ENCODE results near the gene FCER1G.

The FCER1G gene

GRCh38 chr1:161189036-161189435, 26.1 kb upstream of the FCER1G start:
- DNase-seq: no peak

DNA sequence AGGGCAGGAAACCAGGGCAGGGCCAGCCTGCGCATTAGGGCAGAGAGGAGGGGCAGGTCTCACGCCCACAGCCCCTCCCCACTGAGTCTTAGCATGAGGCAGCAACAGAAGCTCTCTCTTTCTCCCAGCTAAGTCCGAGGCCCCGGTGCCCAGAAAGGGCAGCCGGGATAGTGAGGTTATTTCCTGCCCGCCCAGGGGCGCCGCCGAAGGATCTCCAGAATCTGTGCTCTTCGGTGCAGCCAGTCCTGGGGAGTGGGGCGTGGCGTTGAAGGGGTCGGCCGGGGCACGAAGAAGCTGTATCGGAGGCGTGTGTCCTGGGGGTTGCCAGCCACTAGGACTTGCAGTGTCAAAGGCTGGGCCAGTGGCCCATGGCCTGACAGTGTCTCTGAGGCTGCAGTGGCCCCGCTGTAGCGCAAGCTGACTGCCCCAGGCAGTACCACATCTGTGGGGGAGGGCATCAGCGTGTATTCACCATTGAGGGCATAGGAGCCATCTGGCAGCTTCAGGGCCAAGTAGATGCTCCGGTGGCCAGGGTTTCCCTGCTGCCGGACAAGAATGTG, 24.1 kb upstream of the FCER1G start:
- DNase-seq: no peak

DNA sequence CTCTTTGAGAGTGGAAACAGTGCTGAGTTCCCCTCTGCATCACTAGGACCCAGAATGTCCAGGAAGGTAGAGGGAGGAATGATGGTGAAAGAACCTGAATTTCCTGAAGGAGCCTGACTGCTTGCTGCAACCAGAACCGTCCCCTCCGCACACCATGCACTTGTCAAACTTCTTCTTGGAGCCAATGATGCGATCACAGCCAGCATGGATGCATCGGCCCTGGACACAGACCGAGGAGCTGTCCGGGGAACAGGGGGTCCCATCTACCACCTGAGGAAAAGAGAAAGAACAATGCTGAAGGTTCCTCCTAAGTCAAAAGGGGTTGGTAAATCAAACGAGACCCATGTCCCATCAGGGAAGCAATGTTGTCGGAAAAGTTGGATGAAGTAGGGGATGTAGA, 23.1 kb upstream of the FCER1G start:
- DNase-seq: no peak

- DNase-seq: peak; percentile 41
Measured at GRCh38 chr1:161192476-161193465, 22.3 kb upstream of the FCER1G start.

DNA sequence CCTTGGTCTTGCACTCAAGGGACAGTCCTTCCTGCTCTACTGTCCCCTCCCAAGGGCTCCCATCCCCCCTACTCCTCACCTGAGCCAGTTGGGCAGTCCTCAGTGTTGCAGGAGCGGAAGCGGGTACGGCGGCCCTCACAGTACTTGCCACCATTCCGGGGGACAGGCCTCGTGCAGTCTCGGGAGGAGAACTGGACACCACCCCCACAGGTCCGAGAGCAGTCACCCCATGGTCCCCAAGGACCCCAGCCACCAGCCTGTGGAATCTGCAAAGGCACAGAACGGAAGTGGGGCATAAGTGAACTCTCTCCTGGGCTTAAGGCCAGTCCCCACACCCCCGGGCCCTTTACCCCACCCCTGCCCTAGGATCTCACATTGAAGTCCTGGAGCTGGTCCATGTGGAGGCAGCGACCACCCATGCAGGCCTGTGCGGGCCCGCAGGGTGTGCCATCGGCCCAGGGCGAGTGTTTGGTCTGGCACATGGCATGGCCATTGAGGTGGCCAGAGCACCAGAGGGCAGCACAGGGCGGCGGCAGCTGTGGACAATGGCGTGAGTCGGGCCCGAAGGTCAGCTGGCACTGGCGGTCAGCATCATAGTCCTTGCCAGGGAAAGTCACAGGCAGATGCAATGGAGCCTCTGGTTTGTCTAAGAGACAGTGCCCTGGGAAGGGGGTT, 21.4 kb upstream of the FCER1G start:
- DNase-seq: no peak

GRCh38 chr1:161195171-161195570, 19.9 kb upstream of the FCER1G start:
- DNase-seq: no peak

DNA sequence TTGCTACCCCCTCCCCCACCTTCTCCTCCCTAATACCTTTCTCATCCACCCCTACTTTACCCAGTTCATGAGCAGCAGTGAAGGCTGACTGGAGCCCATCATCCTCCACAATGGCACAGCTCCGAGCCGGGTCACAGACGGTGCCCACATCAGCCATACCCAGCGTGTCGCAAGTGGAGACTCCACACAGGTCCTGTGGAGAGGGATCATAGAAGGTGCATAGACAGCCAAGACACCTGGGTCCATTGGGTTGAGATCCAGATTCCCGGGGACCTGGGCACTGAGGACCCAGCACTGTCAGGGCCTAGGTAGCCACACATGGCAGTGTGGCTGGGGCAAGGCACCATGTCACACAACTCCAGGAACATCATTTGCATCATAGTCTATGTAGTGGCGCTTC, 19.0 kb upstream of the FCER1G start:
- DNase-seq: no peak

- no peak for DNase-seq
Measured at GRCh38 chr1:161196521-161197451, 18.3 kb upstream of the FCER1G start.

GRCh38 chr1:161197560-161198193, 17.4 kb upstream of the FCER1G start:
- DNase-seq: no peak

DNA sequence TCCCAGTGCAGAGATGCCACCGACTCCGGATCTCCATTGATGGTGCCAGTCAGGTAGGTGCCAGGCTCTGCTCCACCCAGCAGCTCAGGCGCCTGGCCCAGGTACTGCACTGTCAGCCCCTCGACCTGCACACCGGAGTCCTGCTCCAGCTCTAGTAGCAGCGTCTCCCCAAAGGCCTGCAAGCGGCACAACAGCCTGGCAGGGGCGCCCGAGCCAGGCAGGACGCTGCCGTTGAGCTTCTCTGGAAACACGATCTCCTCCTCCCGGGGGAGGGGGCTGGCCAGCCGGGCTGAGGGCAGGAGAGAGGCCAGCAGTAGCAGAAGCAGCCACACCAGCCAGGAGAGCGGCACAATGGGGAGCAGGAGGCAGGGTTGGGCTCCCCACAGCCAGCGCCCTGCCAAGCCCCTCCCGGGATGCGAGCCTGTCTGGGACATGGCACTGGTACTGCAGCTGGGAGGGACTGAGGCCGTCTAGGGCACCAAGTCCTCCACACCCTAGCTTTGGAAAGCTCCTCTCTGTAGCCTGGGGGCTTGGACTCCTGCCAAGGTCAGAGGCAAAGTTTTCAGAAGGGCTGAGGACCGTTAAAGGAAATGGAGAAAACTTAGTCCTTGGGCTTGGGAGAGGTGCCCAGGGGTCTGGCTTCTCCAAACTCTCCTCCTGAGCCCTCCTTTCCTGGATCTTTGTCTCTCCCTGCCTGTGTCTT, 16.8 kb upstream of the FCER1G start:
- no peak for DNase-seq

GRCh38 chr1:161198897-161199431, 16.1 kb upstream of the FCER1G start, which contains the start of gene ADAMTS4:
TSS of gene ADAMTS4 (minus strand) at chr1:161199054. CDS start at chr1:161198627, 427 bp downstream.
- no peak for DNase-seq

DNA sequence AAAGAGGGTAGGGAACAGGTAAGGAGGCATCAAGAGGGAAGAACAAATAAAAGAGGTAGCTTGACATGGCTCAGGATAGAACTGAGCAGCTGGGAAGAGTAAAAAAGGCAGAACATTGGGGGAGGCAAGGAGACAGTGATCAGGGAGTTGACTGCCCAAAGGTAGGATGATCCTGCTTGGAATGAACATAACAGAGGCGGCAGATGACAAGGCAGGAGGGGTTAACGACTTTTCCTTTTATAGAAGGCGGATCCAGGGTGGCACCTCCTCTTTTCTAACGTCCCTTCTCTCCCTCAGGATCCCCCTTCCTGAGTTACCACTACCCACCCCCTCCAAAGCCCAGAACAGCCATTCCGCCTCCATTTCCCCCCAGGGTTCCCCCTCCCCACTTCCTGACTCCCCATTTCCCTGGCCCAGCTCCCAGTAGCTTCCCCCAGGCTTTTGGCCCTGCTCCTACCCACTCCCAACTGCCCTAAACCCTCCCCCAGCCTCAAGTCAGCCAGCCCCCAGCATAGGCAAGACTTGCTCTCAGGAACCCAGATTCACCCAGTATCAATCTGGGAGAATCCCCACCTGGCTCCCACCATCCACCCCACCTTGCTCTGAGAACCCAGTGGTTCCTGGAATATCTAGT, 15.5 kb upstream of the FCER1G start:
- DNase-seq: no peak

DNA sequence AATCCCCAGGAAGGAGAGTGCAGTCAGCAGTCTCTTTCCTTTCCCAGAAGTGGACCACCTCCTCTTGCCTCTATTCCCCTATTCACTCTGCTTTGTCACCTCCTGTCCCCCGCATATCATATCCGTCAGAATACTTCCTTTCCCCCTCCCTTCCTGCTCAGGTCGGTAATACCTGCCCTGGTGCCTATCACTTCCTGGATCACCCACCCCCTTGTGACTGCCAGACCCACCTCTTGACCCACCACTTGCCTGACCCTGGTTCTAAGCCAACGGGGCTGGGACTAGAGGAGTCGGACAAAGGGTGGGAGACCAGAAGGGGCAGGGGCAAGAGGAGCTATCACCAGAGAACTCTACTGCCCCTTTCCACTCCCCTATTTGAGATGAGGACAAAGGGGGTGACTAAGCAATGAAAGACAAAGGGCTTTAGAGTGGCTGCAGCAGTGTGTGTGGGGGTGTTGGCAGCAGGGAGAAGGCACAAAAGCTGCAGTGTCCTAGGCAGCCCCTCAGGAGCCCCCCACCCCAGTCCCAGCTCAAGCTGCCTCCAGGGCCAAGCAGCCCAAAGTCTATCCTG, 14.6 kb upstream of the FCER1G start:
- DNase-seq: no peak

GRCh38 chr1:161200992-161201835, 13.9 kb upstream of the FCER1G start:
- DNase-seq: no peak

DNA sequence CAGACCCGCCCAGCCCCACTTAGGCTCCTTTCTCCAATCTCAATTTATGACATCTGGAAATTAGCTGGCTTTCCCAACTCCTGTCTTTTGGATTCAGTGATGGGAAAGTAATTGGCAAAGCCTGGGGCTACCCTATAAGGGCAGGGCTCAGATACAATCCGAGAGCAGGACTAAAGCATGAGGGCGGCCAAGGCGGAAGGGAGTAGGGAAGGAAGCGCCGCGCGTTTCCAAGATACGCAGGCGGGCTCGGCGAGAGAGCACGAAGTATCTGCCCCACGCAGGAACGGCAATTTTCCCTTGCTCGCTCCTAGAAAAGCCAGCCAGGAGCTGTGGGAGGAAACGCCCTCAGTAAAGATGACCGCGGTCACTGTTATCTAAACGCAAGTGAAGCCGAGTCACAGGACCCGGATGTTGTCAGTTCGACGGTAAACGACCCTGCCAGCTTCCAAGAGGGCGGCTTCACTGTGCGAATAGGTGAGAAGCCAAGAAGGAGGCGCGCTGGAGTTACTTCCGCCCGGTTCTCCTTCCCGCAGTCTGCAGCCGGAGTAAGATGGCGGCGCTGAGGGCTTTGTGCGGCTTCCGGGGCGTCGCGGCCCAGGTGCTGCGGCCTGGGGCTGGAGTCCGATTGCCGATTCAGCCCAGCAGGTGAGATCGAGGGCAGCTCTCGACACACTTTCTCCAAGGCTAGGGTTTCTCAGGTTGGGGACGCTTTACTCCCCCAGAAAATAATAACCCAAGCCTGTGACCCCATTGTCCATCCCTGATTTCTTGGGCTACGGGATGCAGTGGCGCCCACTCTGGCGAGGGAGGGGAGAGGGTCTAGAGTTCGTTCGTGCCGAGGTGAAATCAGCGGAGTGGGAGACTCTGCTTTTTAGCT, 13.0 kb upstream of the FCER1G start, which contains the start of gene NDUFS2:
NDUFS2 (plus strand) TSS at position 532 of the 877 bp plus-strand sequence; CDS start at position 551, 19 bp downstream.
- peak; percentile 98 for DNase-seq

- no peak for DNase-seq
Measured at GRCh38 chr1:161206411-161207140, 8.5 kb upstream of the FCER1G start.

DNA sequence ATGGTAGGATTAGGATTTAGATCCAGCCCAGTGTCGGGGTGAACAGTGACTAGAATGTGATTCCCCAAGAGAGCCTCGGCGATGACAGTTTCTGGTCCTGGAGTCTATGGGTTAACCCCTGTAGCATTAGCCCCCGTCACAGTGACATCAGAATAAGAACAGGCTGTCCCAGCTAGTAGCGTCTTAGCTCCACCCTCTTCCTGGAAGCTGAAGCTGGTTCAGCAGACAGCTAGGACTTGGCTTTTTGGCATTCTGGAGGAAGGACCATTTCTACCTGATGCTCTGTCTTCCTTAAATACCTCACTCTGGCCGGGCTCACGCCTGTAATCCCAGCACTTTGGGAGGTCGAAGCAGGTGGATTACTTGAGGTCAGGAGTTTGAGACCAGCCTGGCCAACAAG, 7.9 kb upstream of the FCER1G start:
- DNase-seq: no peak
